Ovary (tissue), 9 donors: ENCODE measurements around the gene TMEM250. TPM values are rescaled to one million over a fixed set of nuclear protein-coding genes. Genes with fewer than 3 reads are reported as not detected.

Experiments used
- DNase-seq, 5 donors: peaks; one replicate each; pipeline ENCODE4 v3.0.0-alpha.2; 2019 to 2020
- H3K27ac ChIP-seq, 2 donors: fragments of 200-600 bp; one replicate each; pipeline versions ENCODE4 v1.5.1 to v1.8.0; 2019 to 2022
- H3K27me3 ChIP-seq: fragments of 200-600 bp; one replicate; pipeline ENCODE4 v1.8.0; 2022
- H3K36me3 ChIP-seq: fragments of 200-600 bp; sonication (generic); one replicate; pipeline ENCODE4 v1.5.1; 2019
- H3K4me1 ChIP-seq: one replicate; pipeline ENCODE4 v1.8.1; 2013; ENCODE audit warnings: mild to moderate bottlenecking, moderate library complexity; ENCODE audit not compliant: insufficient read depth
- H3K4me3 ChIP-seq: fragments of 200-600 bp; sonication (generic); one replicate; pipeline ENCODE4 v1.5.1; 2017
- H3K9me3 ChIP-seq, 2 donors: fragments of 200-600 bp in 1 of 2; sonication (generic) in 1 of 2; one replicate each; pipeline versions ENCODE4 v1.5.1 to v1.8.1; 2013 to 2019; ENCODE audit warnings: mild to moderate bottlenecking in 1 of 2, moderate library complexity in 1 of 2
- EP300 ChIP-seq: sonication (generic); formaldehyde crosslinking; IDR thresholded peaks from one replicate; pipeline ENCODE4 v1.6.1; 2017; ENCODE audit warnings: antibody characterized with exemption
- POLR2A ChIP-seq: fragments of 450-650 bp; IDR thresholded peaks from one replicate; pipeline ENCODE4 v1.6.1; 2017; ENCODE audit warnings: antibody characterized with exemption, mild to moderate bottlenecking, moderate library complexity
- WGBS, 3 donors: extraction: QIAGEN DNeasy Blood & Tissue Kit in 1 of 3; methylation state at CpG; one replicate each; pipeline versions ENCODE4 v1.1.5 to v1.1.7; 2013 to 2017; 5-methylcytosine and 5-hydroxymethylcytosine counted together
- intact Hi-C, 4 donors: fragments of 100-400 bp; cut with DNase I; formaldehyde crosslinking; loops; one replicate each; pipeline versions ENCODE4 v1.11.0 to v1.15.1; 2022 to 2023
- polyA plus RNA-seq, 2 donors: library from polyadenylated mRNA; stranded (reverse); fragments of 200-250 nt in 1 of 2; fragments of 350-450 nt in 1 of 2; fragmentation: Illumina TruSeq in 1 of 2; extraction: RNeasy Lipid Tissue Mini Kit (QIAGEN cat#74804) in 1 of 2; gene quantifications; one replicate each; pipeline ENCODE4 v1.2.3, GENCODE V29; 2013 to 2014
- total RNA-seq, 7 donors: library from RNA; depleted of rRNA in 2 of 7; stranded (reverse); fragments of >200 nt in 2 of 7; fragmentation: NEBNext Ultra II Directional in 3 of 7; extraction: Animal tissue kit (Norgen Biotek cat#: 25700) in 3 of 7; gene quantifications; one replicate each; pipeline versions ENCODE4 v1.1.0 to v1.2.4, GENCODE V29; 2016 to 2023
- TF ChIP-seq, protein P1 (sequence below), 3 donors: fragments of 450-650 bp in 2 of 3; fragments of 200-600 bp in 1 of 3; IDR thresholded peaks; one replicate each; pipeline versions ENCODE4 v1.5.1 to v1.8.0; 2016 to 2022; ENCODE audit warnings: antibody characterized with exemption in 3 of 3, mild to moderate bottlenecking in 1 of 3
- donor health status: DM: no; HTN: no; CAD: no; lungs with moderate emphysema.
- donor health status: DM: no; HTN: no; CAD: no.
- donor health status: Bipolar disorder and iron deficiency.
- donor health status: DM: yes; HTN: yes; CAD: no.
- donor health status: DM: no; HTN: no; CAD: no.
- donor health status: DM: yes; HTN: yes; CAD: no.

Gene TMEM250
- total and polyA plus RNA-seq, 9 donors, result 3.7 to 35.2 (median 24.8) TPM

- Histone ChIP-seq H3K4me1 (peaks cover 9% of the 10 kb centered on the region), H3K27me3 (no peaks in the 10 kb centered on the region), H3K9me3 (no peaks in the 10 kb centered on the region), H3K27ac (no peak overlapping the region), H3K4me3 (no peak overlapping the region), H3K36me3 (no peaks in the 10 kb centered on the region)
- no peak for TF ChIP-seq POLR2A
- TF ChIP-seq EP300, result no peak
- TF ChIP-seq, protein P1, sequence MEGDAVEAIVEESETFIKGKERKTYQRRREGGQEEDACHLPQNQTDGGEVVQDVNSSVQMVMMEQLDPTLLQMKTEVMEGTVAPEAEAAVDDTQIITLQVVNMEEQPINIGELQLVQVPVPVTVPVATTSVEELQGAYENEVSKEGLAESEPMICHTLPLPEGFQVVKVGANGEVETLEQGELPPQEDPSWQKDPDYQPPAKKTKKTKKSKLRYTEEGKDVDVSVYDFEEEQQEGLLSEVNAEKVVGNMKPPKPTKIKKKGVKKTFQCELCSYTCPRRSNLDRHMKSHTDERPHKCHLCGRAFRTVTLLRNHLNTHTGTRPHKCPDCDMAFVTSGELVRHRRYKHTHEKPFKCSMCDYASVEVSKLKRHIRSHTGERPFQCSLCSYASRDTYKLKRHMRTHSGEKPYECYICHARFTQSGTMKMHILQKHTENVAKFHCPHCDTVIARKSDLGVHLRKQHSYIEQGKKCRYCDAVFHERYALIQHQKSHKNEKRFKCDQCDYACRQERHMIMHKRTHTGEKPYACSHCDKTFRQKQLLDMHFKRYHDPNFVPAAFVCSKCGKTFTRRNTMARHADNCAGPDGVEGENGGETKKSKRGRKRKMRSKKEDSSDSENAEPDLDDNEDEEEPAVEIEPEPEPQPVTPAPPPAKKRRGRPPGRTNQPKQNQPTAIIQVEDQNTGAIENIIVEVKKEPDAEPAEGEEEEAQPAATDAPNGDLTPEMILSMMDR (IDR thresholded peaks at IDR 0.05), result no peak
- 50 to 62% (median 56%) methylated on average over 18 to 27 of the region's 30 CpGs for WGBS, 3 donors
- DNase-seq, result no peak
- intact Hi-C loops, result loop anchor here in 1 of 4 donors (10.0 kb wide), 1 partner anchor 1916 kb away; no protein-coding TSS in a partner anchor
These were observed 17.7 kb downstream of the TMEM250 start for GRCh38 chr9:136100700-136101614.

DNA sequence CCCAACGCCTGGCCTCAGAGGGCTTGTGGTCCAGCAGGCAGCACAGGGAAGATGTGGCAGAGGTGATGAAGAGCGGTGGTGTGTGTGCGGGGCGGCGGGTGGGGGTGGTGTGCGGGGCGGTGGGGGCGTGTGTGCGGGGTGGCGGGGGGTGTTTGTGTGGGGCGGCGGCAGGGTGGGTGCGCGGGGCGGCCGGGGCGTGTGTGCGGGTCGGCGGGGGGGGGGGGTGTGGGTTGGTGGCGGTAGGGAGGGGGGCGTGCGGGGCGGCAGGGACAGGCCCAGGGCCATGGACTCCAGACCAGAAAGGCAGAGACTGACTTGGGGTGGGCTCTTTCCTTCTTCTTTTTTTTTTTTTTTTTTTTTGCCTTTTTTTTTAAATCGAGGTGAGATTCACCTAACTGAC is 19.1 kb downstream of the TMEM250 start:
- H3K27me3 ChIP-seq, result no peaks in the 10 kb centered on the region
- 38 to 52% (median 49%) methylated on average over 15 to 22 of the region's 25 CpGs for WGBS, 3 donors
- no peak overlapping the region for H3K4me3 ChIP-seq
- DNase-seq, result no peak
- intact Hi-C loops, result no loop called here
- H3K36me3 ChIP-seq, result no peaks in the 10 kb centered on the region
- TF ChIP-seq, protein P1 (IDR thresholded peaks at IDR 0.05), result no peak
- TF ChIP-seq EP300, result no peak
- TF ChIP-seq POLR2A, result no peak
- H3K4me1 ChIP-seq, result peaks cover 6% of the 10 kb centered on the region
- no peak overlapping the region for H3K27ac ChIP-seq
- H3K9me3 ChIP-seq, result no peaks in the 10 kb centered on the region

GRCh38 chr9:136098844-136099243 is 19.8 kb downstream of the TMEM250 start:
- Histone ChIP-seq H3K36me3 (no peaks in the 10 kb centered on the region), H3K27me3 (no peaks in the 10 kb centered on the region), H3K4me3 (no peak overlapping the region), H3K4me1 (peaks cover 9% of the 10 kb centered on the region), H3K27ac (no peak overlapping the region), H3K9me3 (no peaks in the 10 kb centered on the region)
- 11 to 22% (median 16%) methylated on average over 13 to 14 of the region's 14 CpGs for WGBS, 3 donors
- intact Hi-C loops, result no loop called here
- TF ChIP-seq, protein P1 (IDR thresholded peaks at IDR 0.05), result no peak
- no peak for TF ChIP-seq POLR2A
- TF ChIP-seq EP300, result no peak
- DNase-seq, result no peak

- Histone ChIP-seq H3K4me1 (peaks cover 11% of the 10 kb centered on the region), H3K9me3 (no peaks in the 10 kb centered on the region), H3K27me3 (no peaks in the 10 kb centered on the region), H3K27ac (no peak overlapping the region), H3K36me3 (no peaks in the 10 kb centered on the region), H3K4me3 (no peak overlapping the region)
- TF ChIP-seq, protein P1 (IDR thresholded peaks at IDR 0.05), result no peak
- TF ChIP-seq EP300 (no peak), POLR2A (no peak)
- DNase-seq, result no peak
- intact Hi-C loops, result no loop called here
- WGBS, 3 donors, result 74 to 86% (median 84%) methylated on average over 11 of the region's 11 CpGs
These were observed 20.5 kb downstream of the TMEM250 start for GRCh38 chr9:136098210-136098609.
